Breast epithelium (tissue), 3 donors: ENCODE results near the gene CARS2.

Experiments
- POLR2A ChIP-seq: fragments of 450-650 bp; IDR thresholded peaks from one replicate; pipeline ENCODE4 v1.6.1; 2016; ENCODE audit warnings: antibody characterized with exemption, mild to moderate bottlenecking, moderate library complexity
- POLR2AphosphoS5 ChIP-seq, 3 donors: sonication (generic); formaldehyde crosslinking; IDR thresholded peaks; one replicate each; pipeline ENCODE4 v1.6.1; 2017; ENCODE audit warnings: antibody characterized with exemption in 3 of 3
- TF ChIP-seq, protein P1 (sequence below), 3 donors: fragments of 450-650 bp; IDR thresholded peaks; one replicate each; pipeline ENCODE4 v1.5.1; 2016 to 2017; ENCODE audit warnings: antibody characterized with exemption in 3 of 3, mild to moderate bottlenecking in 3 of 3, moderate library complexity in 3 of 3

DNA sequence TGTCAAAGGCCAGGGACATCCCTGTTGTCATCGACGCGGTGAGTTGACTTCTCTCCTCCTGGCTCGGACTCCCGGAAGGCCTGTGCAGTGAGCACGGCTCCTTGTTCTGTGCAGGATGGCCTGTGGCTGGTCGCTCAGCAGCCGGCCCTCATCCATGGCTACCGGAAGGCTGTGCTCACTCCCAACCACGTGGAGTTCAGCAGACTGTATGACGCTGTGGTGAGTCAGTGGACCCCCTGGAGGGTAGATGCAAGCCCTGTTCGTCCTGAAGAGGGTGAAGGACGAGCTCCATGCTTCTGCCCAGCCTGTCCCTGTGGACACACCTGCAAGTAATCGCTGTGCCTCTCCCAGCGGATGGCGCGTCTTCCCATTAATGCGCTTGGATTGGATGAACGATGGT is 71.4 kb downstream of the CARS2 start:
- TF ChIP-seq, protein P1, sequence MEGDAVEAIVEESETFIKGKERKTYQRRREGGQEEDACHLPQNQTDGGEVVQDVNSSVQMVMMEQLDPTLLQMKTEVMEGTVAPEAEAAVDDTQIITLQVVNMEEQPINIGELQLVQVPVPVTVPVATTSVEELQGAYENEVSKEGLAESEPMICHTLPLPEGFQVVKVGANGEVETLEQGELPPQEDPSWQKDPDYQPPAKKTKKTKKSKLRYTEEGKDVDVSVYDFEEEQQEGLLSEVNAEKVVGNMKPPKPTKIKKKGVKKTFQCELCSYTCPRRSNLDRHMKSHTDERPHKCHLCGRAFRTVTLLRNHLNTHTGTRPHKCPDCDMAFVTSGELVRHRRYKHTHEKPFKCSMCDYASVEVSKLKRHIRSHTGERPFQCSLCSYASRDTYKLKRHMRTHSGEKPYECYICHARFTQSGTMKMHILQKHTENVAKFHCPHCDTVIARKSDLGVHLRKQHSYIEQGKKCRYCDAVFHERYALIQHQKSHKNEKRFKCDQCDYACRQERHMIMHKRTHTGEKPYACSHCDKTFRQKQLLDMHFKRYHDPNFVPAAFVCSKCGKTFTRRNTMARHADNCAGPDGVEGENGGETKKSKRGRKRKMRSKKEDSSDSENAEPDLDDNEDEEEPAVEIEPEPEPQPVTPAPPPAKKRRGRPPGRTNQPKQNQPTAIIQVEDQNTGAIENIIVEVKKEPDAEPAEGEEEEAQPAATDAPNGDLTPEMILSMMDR (IDR thresholded peaks at IDR 0.05), result no peak
- TF ChIP-seq POLR2A (no peak), POLR2AphosphoS5 (IDR thresholded peaks at IDR 0.05) (no peak)
